K562 (cell line): ENCODE measurements around the gene ARL14EP. TPM values are rescaled to one million over a fixed set of nuclear protein-coding genes. Genes with fewer than 3 reads are reported as not detected.

Experiments
- ATF4 ChIP-seq: fragments of 450-650 bp; formaldehyde crosslinking; IDR thresholded peaks from 2 replicates; pipeline ENCODE4 v1.4.0; 2022; ENCODE audit warnings: mild to moderate bottlenecking, moderate library complexity
- CSDE1 ChIP-seq, 2 experiments: fragments of 450-650 bp; IDR thresholded peaks; 2 replicates each; pipeline ENCODE4 v1.6.1; 2016; ENCODE audit warnings: mild to moderate bottlenecking in 1 of 2
- MTA2 ChIP-seq: fragments of 450-650 bp; IDR thresholded peaks from 2 replicates; pipeline ENCODE4 v1.6.1; 2016; ENCODE audit warnings: low read depth
- NR2C2 ChIP-seq, 2 experiments: fragments of 200-800 bp in 1 of 2; sonication (Bioruptor generic) in 1 of 2; sonication (generic) in 1 of 2; formaldehyde crosslinking in 1 of 2; IDR thresholded peaks; 2 replicates each; pipeline versions ENCODE4 v1.6.1 to v1.8.0; 2016 to 2022; ENCODE audit warnings: mild to moderate bottlenecking in 1 of 2, missing compliant biosample characterization in 1 of 2, missing genetic modification characterization in 1 of 2, missing genetic modification reagents in 1 of 2
- NR3C1 ChIP-seq: sonication (generic); formaldehyde crosslinking; IDR thresholded peaks from 2 replicates; pipeline ENCODE4 v1.8.1; 2022; ENCODE audit warnings: missing genetic modification reagents
- PHB ChIP-seq: fragments of 250-450 bp; sonication (Bioruptor Pico); IDR thresholded peaks from 2 replicates; pipeline ENCODE4 v1.5.0; 2021
- PKNOX1 ChIP-seq: fragments of 450-650 bp; IDR thresholded peaks from 2 replicates; pipeline ENCODE4 v1.6.1; 2016
- PML ChIP-seq: IDR thresholded peaks from 2 replicates; pipeline ENCODE4 v1.6.1; 2012; ENCODE audit warnings: low read length, inconsistent platforms
- PYGO2 ChIP-seq: fragments of 450-650 bp; IDR thresholded peaks from 2 replicates; pipeline ENCODE4 v1.6.1; 2016; ENCODE audit warnings: mild to moderate bottlenecking, missing genetic modification characterization, moderate library complexity, missing compliant biosample characterization
- SNRNP70 ChIP-seq: fragments of 200-400 bp; formaldehyde crosslinking; optimal IDR thresholded peaks from 2 replicates; pipeline ENCODE3; 2017; ENCODE audit warnings: low read depth, low read length
- TEAD4 ChIP-seq, 2 experiments: sonication (generic) in 1 of 2; formaldehyde crosslinking in 1 of 2; IDR thresholded peaks; 2 replicates each; pipeline versions ENCODE4 v1.6.1 to v1.8.0; 2012 to 2022; ENCODE audit warnings: borderline replicate concordance in 1 of 2, inconsistent platforms in 1 of 2, low read length in 1 of 2, mild to moderate bottlenecking in 1 of 2, missing genetic modification reagents in 1 of 2
- THAP7 ChIP-seq: fragments of 250-450 bp; sonication (Bioruptor Pico); IDR thresholded peaks from 2 replicates; pipeline ENCODE4 v1.5.0; 2021
- ZBTB1 ChIP-seq: sonication (generic); formaldehyde crosslinking; IDR thresholded peaks from 2 replicates; pipeline ENCODE4 v1.8.1; 2023; ENCODE audit warnings: missing genetic modification reagents, low read depth, mild to moderate bottlenecking, borderline replicate concordance
- ZBTB43 ChIP-seq: sonication (generic); formaldehyde crosslinking; IDR thresholded peaks from 2 replicates; pipeline ENCODE4 v1.8.0; 2023; ENCODE audit warnings: mild to moderate bottlenecking, missing genetic modification reagents
- ZNF134 ChIP-seq: fragments of 250-450 bp; sonication (Bioruptor Pico); conservative IDR thresholded peaks from 2 replicates; pipeline ENCODE4 v1.4.0; 2020
- ZNF239 ChIP-seq: fragments of 250-450 bp; sonication (Bioruptor Pico); IDR thresholded peaks from 2 replicates; pipeline ENCODE4 v1.4.0; 2020; ENCODE audit warnings: mild to moderate bottlenecking
- ZNF274 ChIP-seq: IDR thresholded peaks from 2 replicates; pipeline ENCODE4 v1.6.1; 2011; ENCODE audit warnings: low read depth, mild to moderate bottlenecking, low read length, moderate library complexity, borderline replicate concordance
- ZNF280A ChIP-seq: fragments of 450-650 bp; IDR thresholded peaks from 2 replicates; pipeline ENCODE4 v1.6.1; 2018; ENCODE audit warnings: mild to moderate bottlenecking, low read depth; ENCODE audit not compliant: partially characterized antibody
- ZNF316 ChIP-seq: fragments of 450-650 bp; IDR thresholded peaks from 2 replicates; pipeline ENCODE4 v1.6.1; 2016
- ZNF551 ChIP-seq: fragments of 250-450 bp; sonication (Bioruptor Pico); IDR thresholded peaks from 2 replicates; pipeline ENCODE4 v1.5.0; 2021; ENCODE audit warnings: mild to moderate bottlenecking, moderate library complexity
- polyA plus RNA-seq, 8 experiments: library from polyadenylated mRNA; depleted of rRNA in 4 of 8; stranded (reverse) in 5 of 8; unstranded in 3 of 8; fragments of >200 nt; fragmentation: Nextera tagmentation in 2 of 8; fragmentation: Illumina TruSeq in 1 of 8; extraction: Ambion mirVana in 2 of 8; extraction: Trizol in 1 of 8; gene quantifications; 2 replicates each; pipeline versions ENCODE4 v1.2.1 to v1.2.3, GENCODE V29; 2011 to 2014; ENCODE audit warnings: inconsistent platforms in 1 of 8, missing spikeins in 1 of 8
- total RNA-seq, 7 experiments: library from RNA; depleted of rRNA in 6 of 7; stranded (reverse); fragments of >200 nt in 6 of 7; fragmentation: Illumina TruSeq in 2 of 7; extraction: Trizol in 2 of 7; gene quantifications; 2 replicates each; pipeline versions ENCODE4 v1.2.1 to v1.2.3, GENCODE V29; 2011 to 2021; ENCODE audit warnings: low replicate concordance in 1 of 7

ARL14EP gene
- total and polyA plus RNA-seq, 9 of the 15 experiments (the other 6 are each of a cell fraction or from before 2014, with no cell fraction given) = 11.4 to 42.7 (median 25.9) TPM

- TF ChIP-seq PYGO2 (no peak), MTA2 (0 out of 2 replicates have a peak, but pooled peaks have one; percentile 26), ZNF280A (no peak), ZNF316 (no peak), ZNF551 (CRISPR knock-in tag) (no peak), THAP7 (CRISPR knock-in tag) (no peak), ZNF274 (no peak), ZNF239 (CRISPR knock-in tag) (no peak), PHB (CRISPR knock-in tag) (no peak), SNRNP70 (no peak), NR2C2 (CRISPR knock-in tag; IDR thresholded peaks at IDR 0.05) (no peak), NR2C2 (tag; IDR thresholded peaks at IDR 0.05) (no peak), NR3C1 (no peak), ZBTB1 (no peak), CSDE1 (IDR thresholded peaks at IDR 0.05) (no peak), PML (peak; percentile 54; the same call in 1 of the 2 replicates), ATF4 (CRISPR knock-in tag) (no peak), ZBTB43 (CRISPR knock-in tag) (no peak), TEAD4 (IDR thresholded peaks at IDR 0.05; ENCODE audit: low read length) (peak; percentile 86), TEAD4 (CRISPR knock-in tag; IDR thresholded peaks at IDR 0.05; ENCODE audit: borderline replicate concordance) (no peak), ZNF134 (CRISPR knock-in tag) (no peak), PKNOX1 (no peak)
Observed at GRCh38 chr11:30364139-30364836, 41.4 kb downstream of the ARL14EP start (continued).
